HepG2 (cell line): ENCODE results near the gene USP12. TPM values are rescaled to one million over a fixed set of nuclear protein-coding genes. Genes with fewer than 3 reads are reported as not detected.

Source experiments
- AKAP8 ChIP-seq: sonication (generic); formaldehyde crosslinking; IDR thresholded peaks from 2 replicates; pipeline ENCODE4 v1.5.1; 2020; ENCODE audit warnings: mild to moderate bottlenecking, missing genetic modification reagents
- ASH2L ChIP-seq: fragments of 300-600, 200-600 bp; sonication (generic); IDR thresholded peaks from 2 replicates; pipeline ENCODE4 v1.7.0; 2017; ENCODE audit warnings: low read depth, mild to moderate bottlenecking, moderate library complexity, mixed read lengths, low read length; ENCODE audit not compliant: insufficient read length
- DR1 ChIP-seq: sonication (generic); formaldehyde crosslinking; IDR thresholded peaks from 2 replicates; pipeline ENCODE4 v1.8.0; 2021; ENCODE audit warnings: mild to moderate bottlenecking, missing genetic modification reagents, inconsistent platforms
- FOXK1 ChIP-seq: sonication (generic); formaldehyde crosslinking; IDR thresholded peaks from 2 replicates; pipeline ENCODE4 v1.4.0; 2020; ENCODE audit warnings: low read depth, missing genetic modification reagents, borderline replicate concordance
- GTF3A ChIP-seq: sonication (generic); formaldehyde crosslinking; conservative IDR thresholded peaks from 2 replicates; pipeline ENCODE4 v1.4.0; 2020; ENCODE audit warnings: mild to moderate bottlenecking, missing genetic modification reagents
- MTA3 ChIP-seq: sonication (generic); formaldehyde crosslinking; IDR thresholded peaks from 2 replicates; pipeline ENCODE4 v1.4.0; 2020; ENCODE audit warnings: missing genetic modification reagents
- TOE1 ChIP-seq: sonication (generic); formaldehyde crosslinking; IDR thresholded peaks from 2 replicates; pipeline ENCODE4 v1.4.0; 2020; ENCODE audit warnings: mild to moderate bottlenecking, missing genetic modification reagents
- ZBTB8A ChIP-seq: sonication (generic); formaldehyde crosslinking; IDR thresholded peaks from 2 replicates; pipeline ENCODE4 v1.4.0; 2020; ENCODE audit warnings: mild to moderate bottlenecking, low read depth, missing genetic modification reagents, borderline replicate concordance
- ZNF263 ChIP-seq: sonication (generic); formaldehyde crosslinking; IDR thresholded peaks from 2 replicates; pipeline ENCODE4 v1.4.0; 2020; ENCODE audit warnings: missing genetic modification reagents
- ZNF530 ChIP-seq: sonication (generic); formaldehyde crosslinking; IDR thresholded peaks from 2 replicates; pipeline ENCODE4 v1.5.0; 2020; ENCODE audit warnings: low read depth, mild to moderate bottlenecking, missing genetic modification reagents
- ZSCAN21 ChIP-seq: sonication (generic); formaldehyde crosslinking; IDR thresholded peaks from 2 replicates; pipeline ENCODE4 v1.8.0; 2022; ENCODE audit warnings: mild to moderate bottlenecking, missing genetic modification reagents, moderate library complexity, borderline replicate concordance
- polyA plus RNA-seq, 8 experiments: library from polyadenylated mRNA; depleted of rRNA in 3 of 8; stranded (reverse) in 7 of 8; unstranded in 1 of 8; fragments of >200 nt; fragmentation: Illumina TruSeq in 4 of 8; extraction: Trizol in 4 of 8; gene quantifications; 2 replicates each; pipeline versions ENCODE4 v1.2.1 to v1.2.3, GENCODE V29; 2011 to 2016; ENCODE audit warnings: low read depth in 4 of 8, missing spikeins in 1 of 8, mixed read lengths in 1 of 8; ENCODE audit not compliant: insufficient read depth in 1 of 8
- total RNA-seq, 5 experiments: library from RNA; depleted of rRNA; stranded (reverse); fragments of >200 nt; fragmentation: Illumina TruSeq; extraction: Trizol; gene quantifications; 2 replicates each; pipeline ENCODE4 v1.2.3, GENCODE V29; 2016; ENCODE audit warnings: low read depth in 1 of 5
- TF ChIP-seq, protein P1 (sequence below): sonication (generic); formaldehyde crosslinking; IDR thresholded peaks from 2 replicates; pipeline ENCODE4 v1.8.1; 2023; ENCODE audit warnings: mild to moderate bottlenecking, missing genetic modification reagents
- TF ChIP-seq, protein P2 (sequence below), 2 experiments: fragments of 450-650 bp in 1 of 2; sonication (generic) in 1 of 2; formaldehyde crosslinking; IDR thresholded peaks; 2 replicates each; pipeline versions ENCODE4 v1.5.0 to v1.8.0; 2020 to 2022; ENCODE audit warnings: mild to moderate bottlenecking in 1 of 2, missing genetic modification reagents in 1 of 2
- TF ChIP-seq, protein P3 (sequence below): IDR thresholded peaks from 2 replicates; pipeline ENCODE4 v1.4.0; 2020; ENCODE audit warnings: mild to moderate bottlenecking, missing genetic modification reagents
- TF ChIP-seq, protein P4 (sequence below): sonication (generic); formaldehyde crosslinking; IDR thresholded peaks from 2 replicates; pipeline ENCODE4 v1.4.0; 2020; ENCODE audit warnings: low read depth, mild to moderate bottlenecking, missing genetic modification reagents
- TF ChIP-seq, protein P5 (sequence below): fragments of 450-650 bp; IDR thresholded peaks from 2 replicates; pipeline ENCODE4 v1.6.1; 2016
- TF ChIP-seq, protein P6 (sequence below): sonication (generic); formaldehyde crosslinking; IDR thresholded peaks from 2 replicates; pipeline ENCODE4 v1.5.1; 2020; ENCODE audit warnings: missing genetic modification reagents, mild to moderate bottlenecking, borderline replicate concordance

USP12 gene
- total and polyA plus RNA-seq, 2 of the 13 experiments (the other 11 are each of a cell fraction or from before 2014, with no cell fraction given), result 9.8 to 19.5 TPM

DNA sequence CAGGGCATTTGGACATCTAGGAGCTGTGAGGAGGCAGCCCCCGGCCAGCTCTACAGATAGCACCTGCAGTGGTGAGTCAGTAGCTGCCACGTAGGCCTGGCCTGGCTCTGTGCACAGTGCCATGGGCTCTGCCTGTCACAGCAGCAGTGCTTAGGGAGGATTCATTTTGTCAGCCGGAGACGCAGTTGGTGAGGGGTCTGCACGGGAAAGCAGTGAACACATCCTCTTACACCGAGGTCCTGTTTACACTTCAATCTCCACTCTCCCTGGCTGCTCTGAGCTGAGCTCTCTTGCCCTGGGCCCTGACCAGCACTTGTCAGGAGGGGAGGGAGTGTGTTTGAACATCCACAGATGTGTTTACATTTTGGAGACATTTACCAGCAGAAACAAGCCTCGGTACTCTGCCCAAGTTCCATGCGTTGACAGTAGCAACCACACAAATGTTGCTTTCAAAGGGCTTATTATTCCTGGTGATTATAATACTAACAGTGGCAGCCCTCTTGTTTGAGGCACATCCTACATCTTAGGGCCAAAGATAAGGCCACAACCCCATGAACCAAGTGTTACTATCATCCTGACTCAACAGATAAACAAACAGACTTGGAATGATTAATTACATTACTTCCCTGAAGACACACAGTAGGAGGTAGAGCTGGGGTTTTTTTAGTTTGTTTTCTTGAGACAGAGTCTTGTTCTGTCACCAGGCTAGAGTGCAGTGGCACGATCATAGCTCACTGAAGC is 148.9 kb downstream of the USP12 start (continued):
- no peak for TF ChIP-seq MTA3 (CRISPR knock-in tag)
- TF ChIP-seq DR1 (CRISPR knock-in tag), result no peak
- TF ChIP-seq, protein P1, sequence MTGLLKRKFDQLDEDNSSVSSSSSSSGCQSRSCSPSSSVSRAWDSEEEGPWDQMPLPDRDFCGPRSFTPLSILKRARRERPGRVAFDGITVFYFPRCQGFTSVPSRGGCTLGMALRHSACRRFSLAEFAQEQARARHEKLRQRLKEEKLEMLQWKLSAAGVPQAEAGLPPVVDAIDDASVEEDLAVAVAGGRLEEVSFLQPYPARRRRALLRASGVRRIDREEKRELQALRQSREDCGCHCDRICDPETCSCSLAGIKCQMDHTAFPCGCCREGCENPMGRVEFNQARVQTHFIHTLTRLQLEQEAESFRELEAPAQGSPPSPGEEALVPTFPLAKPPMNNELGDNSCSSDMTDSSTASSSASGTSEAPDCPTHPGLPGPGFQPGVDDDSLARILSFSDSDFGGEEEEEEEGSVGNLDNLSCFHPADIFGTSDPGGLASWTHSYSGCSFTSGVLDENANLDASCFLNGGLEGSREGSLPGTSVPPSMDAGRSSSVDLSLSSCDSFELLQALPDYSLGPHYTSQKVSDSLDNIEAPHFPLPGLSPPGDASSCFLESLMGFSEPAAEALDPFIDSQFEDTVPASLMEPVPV, result no peak
- TF ChIP-seq GTF3A, result no peak
- no peak for TF ChIP-seq ZBTB8A (CRISPR knock-in tag)
- TF ChIP-seq, protein P2, sequence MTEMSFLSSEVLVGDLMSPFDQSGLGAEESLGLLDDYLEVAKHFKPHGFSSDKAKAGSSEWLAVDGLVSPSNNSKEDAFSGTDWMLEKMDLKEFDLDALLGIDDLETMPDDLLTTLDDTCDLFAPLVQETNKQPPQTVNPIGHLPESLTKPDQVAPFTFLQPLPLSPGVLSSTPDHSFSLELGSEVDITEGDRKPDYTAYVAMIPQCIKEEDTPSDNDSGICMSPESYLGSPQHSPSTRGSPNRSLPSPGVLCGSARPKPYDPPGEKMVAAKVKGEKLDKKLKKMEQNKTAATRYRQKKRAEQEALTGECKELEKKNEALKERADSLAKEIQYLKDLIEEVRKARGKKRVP (CRISPR knock-in tag; IDR thresholded peaks at IDR 0.05), result no peak
- TF ChIP-seq ZSCAN21 (CRISPR knock-in tag), result 0 out of 2 replicates have a peak, but pooled peaks have one; percentile 53
- no peak for TF ChIP-seq ASH2L
- TF ChIP-seq, protein P3, sequence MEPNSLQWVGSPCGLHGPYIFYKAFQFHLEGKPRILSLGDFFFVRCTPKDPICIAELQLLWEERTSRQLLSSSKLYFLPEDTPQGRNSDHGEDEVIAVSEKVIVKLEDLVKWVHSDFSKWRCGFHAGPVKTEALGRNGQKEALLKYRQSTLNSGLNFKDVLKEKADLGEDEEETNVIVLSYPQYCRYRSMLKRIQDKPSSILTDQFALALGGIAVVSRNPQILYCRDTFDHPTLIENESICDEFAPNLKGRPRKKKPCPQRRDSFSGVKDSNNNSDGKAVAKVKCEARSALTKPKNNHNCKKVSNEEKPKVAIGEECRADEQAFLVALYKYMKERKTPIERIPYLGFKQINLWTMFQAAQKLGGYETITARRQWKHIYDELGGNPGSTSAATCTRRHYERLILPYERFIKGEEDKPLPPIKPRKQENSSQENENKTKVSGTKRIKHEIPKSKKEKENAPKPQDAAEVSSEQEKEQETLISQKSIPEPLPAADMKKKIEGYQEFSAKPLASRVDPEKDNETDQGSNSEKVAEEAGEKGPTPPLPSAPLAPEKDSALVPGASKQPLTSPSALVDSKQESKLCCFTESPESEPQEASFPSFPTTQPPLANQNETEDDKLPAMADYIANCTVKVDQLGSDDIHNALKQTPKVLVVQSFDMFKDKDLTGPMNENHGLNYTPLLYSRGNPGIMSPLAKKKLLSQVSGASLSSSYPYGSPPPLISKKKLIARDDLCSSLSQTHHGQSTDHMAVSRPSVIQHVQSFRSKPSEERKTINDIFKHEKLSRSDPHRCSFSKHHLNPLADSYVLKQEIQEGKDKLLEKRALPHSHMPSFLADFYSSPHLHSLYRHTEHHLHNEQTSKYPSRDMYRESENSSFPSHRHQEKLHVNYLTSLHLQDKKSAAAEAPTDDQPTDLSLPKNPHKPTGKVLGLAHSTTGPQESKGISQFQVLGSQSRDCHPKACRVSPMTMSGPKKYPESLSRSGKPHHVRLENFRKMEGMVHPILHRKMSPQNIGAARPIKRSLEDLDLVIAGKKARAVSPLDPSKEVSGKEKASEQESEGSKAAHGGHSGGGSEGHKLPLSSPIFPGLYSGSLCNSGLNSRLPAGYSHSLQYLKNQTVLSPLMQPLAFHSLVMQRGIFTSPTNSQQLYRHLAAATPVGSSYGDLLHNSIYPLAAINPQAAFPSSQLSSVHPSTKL, result peak; percentile 86
- peak; percentile 50; the same call in 1 of the 2 replicates for TF ChIP-seq FOXK1 (CRISPR knock-in tag)
- TF ChIP-seq TOE1 (CRISPR knock-in tag), result no peak
- TF ChIP-seq, protein P4, sequence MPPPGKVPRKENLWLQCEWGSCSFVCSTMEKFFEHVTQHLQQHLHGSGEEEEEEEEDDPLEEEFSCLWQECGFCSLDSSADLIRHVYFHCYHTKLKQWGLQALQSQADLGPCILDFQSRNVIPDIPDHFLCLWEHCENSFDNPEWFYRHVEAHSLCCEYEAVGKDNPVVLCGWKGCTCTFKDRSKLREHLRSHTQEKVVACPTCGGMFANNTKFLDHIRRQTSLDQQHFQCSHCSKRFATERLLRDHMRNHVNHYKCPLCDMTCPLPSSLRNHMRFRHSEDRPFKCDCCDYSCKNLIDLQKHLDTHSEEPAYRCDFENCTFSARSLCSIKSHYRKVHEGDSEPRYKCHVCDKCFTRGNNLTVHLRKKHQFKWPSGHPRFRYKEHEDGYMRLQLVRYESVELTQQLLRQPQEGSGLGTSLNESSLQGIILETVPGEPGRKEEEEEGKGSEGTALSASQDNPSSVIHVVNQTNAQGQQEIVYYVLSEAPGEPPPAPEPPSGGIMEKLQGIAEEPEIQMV (CRISPR knock-in tag), result no peak
- TF ChIP-seq, protein P5, sequence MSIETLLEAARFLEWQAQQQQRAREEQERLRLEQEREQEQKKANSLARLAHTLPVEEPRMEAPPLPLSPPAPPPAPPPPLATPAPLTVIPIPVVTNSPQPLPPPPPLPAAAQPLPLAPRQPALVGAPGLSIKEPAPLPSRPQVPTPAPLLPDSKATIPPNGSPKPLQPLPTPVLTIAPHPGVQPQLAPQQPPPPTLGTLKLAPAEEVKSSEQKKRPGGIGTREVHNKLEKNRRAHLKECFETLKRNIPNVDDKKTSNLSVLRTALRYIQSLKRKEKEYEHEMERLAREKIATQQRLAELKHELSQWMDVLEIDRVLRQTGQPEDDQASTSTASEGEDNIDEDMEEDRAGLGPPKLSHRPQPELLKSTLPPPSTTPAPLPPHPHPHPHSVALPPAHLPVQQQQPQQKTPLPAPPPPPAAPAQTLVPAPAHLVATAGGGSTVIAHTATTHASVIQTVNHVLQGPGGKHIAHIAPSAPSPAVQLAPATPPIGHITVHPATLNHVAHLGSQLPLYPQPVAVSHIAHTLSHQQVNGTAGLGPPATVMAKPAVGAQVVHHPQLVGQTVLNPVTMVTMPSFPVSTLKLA, result no peak
- no peak for TF ChIP-seq AKAP8 (CRISPR knock-in tag)
- no peak for TF ChIP-seq ZNF530 (CRISPR knock-in tag)
- TF ChIP-seq ZNF263 (CRISPR knock-in tag), result peak; percentile 86
- TF ChIP-seq, protein P6, sequence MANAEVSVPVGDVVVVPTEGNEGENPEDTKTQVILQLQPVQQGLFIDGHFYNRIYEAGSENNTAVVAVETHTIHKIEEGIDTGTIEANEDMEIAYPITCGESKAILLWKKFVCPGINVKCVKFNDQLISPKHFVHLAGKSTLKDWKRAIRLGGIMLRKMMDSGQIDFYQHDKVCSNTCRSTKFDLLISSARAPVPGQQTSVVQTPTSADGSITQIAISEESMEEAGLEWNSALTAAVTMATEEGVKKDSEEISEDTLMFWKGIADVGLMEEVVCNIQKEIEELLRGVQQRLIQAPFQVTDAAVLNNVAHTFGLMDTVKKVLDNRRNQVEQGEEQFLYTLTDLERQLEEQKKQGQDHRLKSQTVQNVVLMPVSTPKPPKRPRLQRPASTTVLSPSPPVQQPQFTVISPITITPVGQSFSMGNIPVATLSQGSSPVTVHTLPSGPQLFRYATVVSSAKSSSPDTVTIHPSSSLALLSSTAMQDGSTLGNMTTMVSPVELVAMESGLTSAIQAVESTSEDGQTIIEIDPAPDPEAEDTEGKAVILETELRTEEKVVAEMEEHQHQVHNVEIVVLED, result no peak
